Right renal pelvis (tissue), 4 donors: ENCODE measurements around the gene XPO1. TPM values are rescaled to one million over a fixed set of nuclear protein-coding genes. Genes with fewer than 3 reads are reported as not detected.
"Not testable (repeated sequence)": the region's sequence is repeated elsewhere in the genome, so short reads cannot be mapped to it uniquely, and the experiment has no call there.

Experiments
- DNase-seq, 4 donors: peaks; one replicate each; pipeline ENCODE4 v3.0.0-alpha.2; 2013; ENCODE audit warnings: low read depth in 4 of 4, low spot score in 3 of 4, missing footprints in 1 of 4
- polyA plus RNA-seq, 4 donors: library from polyadenylated mRNA; unstranded; fragments of 120-200 nt; gene quantifications; one replicate each; pipeline ENCODE4 v1.2.1, GENCODE V29; 2013; ENCODE audit not compliant: insufficient read length in 4 of 4

Gene XPO1, protein sequence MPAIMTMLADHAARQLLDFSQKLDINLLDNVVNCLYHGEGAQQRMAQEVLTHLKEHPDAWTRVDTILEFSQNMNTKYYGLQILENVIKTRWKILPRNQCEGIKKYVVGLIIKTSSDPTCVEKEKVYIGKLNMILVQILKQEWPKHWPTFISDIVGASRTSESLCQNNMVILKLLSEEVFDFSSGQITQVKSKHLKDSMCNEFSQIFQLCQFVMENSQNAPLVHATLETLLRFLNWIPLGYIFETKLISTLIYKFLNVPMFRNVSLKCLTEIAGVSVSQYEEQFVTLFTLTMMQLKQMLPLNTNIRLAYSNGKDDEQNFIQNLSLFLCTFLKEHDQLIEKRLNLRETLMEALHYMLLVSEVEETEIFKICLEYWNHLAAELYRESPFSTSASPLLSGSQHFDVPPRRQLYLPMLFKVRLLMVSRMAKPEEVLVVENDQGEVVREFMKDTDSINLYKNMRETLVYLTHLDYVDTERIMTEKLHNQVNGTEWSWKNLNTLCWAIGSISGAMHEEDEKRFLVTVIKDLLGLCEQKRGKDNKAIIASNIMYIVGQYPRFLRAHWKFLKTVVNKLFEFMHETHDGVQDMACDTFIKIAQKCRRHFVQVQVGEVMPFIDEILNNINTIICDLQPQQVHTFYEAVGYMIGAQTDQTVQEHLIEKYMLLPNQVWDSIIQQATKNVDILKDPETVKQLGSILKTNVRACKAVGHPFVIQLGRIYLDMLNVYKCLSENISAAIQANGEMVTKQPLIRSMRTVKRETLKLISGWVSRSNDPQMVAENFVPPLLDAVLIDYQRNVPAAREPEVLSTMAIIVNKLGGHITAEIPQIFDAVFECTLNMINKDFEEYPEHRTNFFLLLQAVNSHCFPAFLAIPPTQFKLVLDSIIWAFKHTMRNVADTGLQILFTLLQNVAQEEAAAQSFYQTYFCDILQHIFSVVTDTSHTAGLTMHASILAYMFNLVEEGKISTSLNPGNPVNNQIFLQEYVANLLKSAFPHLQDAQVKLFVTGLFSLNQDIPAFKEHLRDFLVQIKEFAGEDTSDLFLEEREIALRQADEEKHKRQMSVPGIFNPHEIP (N-terminal part only)
- 100 to 1,000 TPM; 213 to 267 (median 247) TPM for polyA plus RNA-seq

DNA sequence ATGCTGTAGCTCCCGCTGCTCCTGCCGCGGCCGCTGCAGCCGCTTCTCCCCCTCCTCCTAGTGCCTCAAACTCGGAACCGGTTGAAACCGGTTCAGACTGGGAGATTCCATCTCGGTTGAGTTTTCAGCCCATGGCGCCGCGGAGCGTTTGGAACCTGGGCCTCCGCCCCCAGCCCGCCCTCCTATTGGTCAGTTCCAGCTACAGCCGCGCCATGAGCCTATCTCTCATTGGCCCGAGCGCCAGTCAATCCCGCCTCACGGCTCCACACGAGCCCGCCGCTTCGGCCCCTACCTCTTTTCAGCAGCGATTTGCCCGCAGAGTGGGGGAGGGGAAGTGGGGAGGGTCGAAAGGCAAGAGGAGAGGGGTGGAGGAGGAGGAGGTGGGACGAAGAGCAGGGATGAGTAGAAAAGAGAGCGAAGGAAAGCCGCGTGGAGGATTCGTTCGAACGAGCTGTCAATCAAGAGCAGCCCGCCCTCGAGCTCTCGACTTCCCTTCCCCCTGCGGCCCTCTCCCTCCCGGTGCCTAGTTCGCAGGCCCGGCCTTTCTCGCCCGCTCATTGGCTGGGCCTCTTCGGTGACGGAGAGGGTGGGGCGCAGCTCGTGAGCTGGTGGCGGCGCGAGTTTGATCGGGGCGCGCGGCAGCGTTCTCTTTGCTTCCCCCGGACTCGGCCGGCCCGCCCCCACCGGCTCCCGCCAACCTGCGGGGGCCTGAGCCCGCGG lies at the start of gene XPO1:
TSS of gene XPO1 (minus strand) at position 157 of the 720 bp plus-strand sequence. CDS start 4,459 bp downstream, outside the sequence.
- DNase-seq: peak; percentile 99 to 100 (median 100)

DNA sequence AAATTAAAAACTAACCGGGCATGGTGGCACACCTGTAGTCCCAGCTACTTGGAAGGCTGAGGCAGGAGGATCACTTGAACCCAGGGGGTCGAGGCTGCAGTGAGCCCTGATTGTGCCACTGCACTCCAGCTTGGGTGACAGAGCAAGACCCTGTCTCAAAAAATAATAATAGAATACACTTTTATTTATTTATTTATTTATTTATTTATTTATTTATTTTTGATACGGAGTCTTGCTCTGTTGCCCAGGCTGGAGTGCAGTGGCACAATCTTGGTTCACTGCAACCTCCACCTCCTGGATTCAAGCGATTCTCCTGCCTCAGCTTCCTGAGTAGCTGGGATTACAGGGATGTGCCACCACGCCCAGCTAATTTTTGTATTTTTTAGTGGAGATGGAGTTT lies 48.8 kb upstream of the XPO1 start:
- not testable (repeated sequence) for DNase-seq

DNA sequence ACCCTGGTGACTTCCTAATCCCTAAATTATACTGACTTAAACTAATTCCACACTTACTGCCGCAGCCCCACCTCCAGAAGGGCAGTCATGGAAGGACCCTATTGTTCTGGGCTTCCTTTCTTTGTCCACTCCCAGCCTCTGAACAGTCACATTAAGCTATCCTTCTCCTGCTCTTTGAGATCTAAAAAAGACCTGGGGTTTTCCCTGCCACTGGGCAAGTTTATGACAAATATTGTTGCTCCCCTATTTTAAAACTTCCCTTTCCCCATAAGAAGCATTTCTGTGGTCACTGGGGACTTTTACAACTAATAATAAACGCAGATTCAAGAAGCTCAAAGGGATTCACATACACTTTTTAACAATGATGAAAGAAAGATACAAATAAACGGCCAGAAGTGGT lies 47.2 kb upstream of the XPO1 start:
- DNase-seq: no peak

DNA sequence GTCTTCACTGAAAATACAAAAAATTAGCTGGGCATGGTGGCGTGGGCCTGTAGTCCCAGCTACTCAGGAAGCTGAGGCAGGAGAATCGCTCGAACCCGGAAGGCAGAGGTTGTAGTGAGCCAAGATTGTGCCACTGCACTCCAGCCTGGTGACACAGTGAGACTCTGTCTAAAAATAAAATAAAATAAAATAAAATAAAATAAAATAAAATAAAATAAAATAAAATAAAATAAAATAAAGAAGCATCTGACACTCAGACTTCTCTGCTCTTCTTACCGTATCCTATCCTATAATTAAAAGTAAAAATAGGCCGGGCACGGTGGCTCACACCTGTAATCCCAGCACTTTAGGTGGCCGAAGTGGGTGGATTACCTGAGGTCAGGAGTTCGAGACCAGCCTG lies 46.2 kb upstream of the XPO1 start:
- not testable (repeated sequence) for DNase-seq

DNA sequence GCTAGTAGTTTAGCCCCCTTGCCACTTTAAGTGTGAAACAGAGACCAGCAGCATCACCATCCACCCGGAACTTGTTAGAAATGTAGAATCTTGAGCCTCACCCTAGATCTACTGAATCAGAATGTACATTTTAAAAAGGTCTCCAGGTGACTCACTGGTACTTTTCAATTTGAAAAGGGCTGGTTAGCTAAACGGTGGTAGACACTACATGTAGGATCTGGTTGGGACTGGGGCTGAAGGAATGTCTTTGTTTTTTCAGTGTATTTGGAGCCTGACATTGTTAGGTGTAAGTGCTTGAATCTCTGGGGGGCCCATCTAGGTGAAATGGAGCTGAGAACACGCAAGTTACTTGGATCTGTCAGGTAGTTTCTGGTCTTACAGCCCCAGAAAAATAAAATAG lies 44.0 kb upstream of the XPO1 start:
- DNase-seq: no peak

DNA sequence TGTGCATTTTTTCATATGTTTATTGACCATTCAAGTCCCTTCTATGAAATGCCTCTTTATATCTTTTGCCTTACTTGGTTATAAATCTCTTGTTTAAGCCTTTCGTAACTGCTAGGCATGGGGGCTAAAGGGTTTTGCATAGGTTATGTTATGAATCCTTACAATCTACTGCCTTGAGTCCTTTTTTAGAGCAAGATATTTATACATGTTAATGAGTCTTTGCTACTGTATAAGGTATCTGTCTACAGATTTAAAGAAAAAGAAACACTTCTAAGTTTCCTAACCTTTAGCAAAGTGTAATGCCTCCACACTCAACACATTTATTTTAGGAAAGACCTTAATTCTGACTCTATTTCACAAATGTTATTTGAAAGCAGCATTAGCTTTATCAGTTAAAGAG lies 43.6 kb upstream of the XPO1 start:
- DNase-seq: no peak

DNA sequence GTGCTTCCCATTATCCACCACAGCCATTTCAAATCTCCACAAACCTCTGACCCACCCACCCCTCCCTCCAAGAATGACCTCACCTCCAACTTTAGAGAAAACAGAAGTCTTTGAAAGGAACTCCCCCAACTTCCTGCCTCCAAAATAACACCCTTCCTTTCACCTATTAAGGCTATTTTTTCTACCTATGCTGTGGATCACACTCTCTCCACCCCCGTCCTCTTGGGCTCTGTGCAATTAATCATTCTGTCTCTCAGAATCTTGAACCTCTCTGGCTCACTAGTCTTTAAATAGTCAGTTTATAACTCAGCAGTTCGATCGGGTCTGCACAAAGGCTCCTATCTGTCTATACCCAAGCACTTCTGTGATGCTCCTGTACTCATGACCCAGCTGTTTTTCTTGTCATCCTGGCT lies 37.3 kb upstream of the XPO1 start:
- DNase-seq: no peak

DNA sequence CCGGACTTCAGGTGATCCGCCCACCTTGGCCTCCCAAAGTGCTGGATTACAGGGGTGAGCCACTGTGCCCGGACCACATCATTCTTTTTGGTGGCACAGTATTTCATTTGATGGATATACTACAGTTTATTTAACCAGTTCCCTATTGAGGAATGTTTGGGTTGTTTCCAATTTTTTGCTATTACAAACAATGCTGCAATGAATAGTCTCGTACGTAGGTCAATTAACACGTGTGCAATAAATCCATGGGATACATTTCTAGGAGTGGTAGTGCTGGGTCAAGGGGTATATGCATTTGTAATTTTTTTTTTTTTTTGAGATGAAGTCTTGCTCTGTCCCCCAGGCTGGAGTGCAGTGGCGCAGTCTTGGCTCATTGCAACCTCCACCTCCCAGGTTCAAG lies 28.4 kb upstream of the XPO1 start:
- no peak for DNase-seq

DNA sequence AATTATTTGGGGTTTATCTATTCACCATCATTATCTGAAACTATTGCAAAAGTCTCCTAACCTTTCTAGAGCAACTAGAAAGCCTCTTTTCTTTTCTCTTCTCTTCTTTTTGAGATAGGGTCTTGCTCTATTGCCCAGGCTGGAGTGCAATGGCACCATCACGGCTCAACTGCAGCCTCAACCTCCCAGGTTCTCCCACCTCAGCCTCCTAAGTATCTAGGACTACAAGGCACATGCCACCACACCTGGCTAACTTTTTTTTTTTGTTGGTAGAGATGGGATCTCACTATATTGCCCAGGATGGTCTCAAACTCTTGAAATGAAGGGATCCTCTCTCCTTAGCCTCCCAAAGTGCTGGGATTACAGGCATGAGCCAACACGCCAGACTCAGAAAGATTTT lies 24.5 kb upstream of the XPO1 start:
- no peak for DNase-seq

DNA sequence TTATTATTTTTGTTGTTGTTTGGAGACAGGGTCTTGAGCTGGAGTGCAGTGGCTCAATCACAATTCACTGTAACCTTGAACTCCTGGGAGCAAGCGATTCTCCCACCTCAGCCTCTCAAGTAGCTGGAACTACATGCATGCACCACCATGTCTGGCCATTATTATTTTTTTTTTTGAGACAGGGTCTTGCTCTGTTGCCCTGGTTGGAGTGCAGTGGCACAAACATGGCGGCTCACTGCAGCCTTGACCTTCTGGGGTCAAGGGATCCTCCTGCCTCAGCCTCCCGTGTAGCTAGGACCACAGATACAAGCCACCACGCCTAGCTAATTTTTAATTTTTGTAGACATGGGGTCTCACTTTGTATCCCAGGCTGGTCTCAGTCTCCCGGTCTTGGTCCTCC lies 20.0 kb upstream of the XPO1 start:
- no peak for DNase-seq

DNA sequence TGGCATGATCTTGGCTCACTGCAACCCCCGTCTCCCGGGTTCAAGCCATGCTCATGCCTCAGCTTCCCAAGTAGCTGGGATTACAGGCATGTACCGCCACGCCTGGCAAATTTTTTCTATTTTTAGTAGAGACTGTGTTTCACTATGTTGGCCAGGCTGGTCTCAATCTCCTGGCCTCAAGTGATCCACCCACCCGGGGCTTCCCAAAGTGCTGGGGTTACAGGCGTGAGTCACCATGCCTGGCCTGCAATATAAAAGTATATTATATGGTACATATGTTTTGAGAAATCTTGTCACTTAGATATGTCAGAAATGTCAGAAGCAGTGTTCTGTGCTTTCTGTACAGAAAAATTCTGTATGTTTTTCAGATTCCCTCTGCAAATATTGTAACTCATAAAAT lies 19.2 kb upstream of the XPO1 start:
- DNase-seq: no peak

DNA sequence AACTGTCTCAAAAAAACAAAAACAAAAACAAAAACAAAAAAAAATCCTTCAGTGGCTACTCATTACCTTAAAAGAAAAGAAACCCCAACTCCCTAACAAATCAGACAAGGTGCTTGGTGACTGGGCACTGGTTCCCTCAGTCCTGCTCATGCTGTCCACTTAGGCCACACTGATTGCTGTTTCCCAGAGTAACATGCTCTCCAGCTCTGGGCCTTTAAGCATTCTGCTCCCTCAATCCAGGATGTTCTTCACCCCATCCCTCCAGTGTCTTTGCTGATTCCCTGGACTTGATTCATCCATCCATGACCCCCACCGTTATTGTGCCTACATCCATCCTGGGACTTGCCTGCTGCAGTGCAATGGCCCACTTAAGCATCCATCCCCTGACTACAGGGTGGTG lies 16.4 kb upstream of the XPO1 start:
- no peak for DNase-seq

DNA sequence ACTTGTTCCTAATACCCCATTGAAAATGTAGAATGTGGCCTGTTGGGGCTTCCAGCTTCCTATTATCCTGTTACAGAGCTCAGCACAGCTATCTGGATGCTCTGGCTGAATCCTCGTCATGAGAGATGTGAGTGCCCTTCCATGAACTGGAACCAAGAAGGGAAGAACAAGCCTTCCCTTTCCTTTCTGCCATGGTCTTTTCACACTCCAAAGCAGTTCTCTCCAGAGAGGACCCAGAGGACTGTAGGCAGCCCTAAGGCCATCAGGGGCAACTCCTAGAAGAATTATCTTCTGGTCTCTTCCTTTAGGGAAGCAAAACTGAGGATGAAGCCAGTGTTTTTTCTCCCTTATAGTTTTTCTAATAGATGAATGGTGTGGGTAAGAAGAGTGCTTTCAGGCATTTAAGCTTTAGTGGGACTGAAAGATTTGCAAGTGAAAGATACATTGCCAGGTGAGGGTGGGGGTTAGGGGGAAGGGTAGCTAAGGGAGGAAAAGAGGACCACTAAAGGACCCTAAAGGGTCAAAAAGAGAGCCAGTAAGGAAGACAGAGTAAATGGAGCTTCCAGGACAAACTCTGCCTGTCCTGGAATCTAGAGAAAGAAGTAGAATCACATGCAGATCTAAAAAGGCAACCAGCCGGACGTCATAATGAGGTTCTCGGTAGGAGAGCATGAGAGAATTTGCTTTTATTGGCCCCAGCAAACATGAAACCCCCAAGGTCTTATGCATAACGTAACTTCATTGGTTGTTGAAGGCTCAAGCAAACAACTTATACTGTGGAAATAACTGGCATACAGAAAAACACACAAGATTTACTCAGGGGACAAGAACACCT lies 12.4 kb upstream of the XPO1 start:
- DNase-seq: no peak

DNA sequence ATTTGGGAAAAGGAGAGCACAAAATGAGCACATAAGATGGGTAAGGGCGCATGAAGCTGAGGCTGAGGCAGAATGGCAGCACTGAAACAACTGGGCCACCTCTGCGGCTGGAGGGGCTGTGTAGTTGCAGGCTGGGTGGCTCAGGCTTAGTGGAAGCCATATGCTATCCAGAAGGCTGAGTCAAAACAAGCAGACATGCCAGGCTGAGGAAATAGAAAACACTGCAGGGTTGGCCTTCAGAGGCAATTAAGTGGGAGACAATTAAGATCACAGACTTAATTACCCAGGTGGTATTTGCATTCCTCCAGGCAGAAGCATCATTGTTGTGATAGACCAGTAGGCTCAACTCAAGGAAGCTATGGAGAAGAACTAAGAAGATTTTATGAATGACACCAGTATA lies 11.4 kb upstream of the XPO1 start:
- no peak for DNase-seq

DNA sequence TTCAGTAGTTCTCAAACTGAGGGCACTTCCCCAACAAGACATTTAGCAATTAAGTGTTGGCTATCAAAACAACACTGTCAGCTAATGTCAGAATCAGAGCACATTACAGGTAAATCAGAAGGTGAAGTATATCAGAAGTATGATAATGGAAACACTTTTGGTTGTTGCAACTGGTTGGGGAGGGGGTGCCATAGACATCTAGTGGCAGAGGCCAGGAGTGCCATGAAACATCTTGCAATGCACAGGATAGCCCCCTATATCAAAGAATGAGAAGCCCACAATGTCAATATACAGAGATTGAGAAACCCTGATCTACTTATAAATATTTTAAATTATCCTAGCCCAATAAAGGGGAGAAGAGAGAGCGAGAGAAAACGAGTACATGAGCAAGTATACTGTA lies 4.9 kb upstream of the XPO1 start:
- no peak for DNase-seq

DNA sequence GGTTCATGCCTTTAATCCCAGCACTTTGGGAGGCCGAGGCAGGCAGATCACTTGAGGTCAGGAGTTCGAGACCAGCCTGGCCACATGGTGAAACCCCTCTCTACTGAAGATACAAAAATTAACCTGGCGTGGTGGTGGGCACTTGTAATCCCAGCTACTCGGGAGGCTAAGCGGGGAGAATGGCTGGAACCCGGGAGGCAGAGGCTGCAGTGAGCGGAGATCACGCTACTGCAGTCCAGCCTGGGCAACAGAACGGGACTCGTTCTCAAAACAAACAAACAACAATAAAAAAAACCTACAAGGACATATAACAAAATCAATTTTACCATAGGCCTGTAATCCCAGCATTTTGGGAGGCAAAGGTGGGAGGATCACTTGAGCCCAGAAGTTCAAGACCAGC lies 2.0 kb upstream of the XPO1 start:
- DNase-seq: not testable (repeated sequence)

DNA sequence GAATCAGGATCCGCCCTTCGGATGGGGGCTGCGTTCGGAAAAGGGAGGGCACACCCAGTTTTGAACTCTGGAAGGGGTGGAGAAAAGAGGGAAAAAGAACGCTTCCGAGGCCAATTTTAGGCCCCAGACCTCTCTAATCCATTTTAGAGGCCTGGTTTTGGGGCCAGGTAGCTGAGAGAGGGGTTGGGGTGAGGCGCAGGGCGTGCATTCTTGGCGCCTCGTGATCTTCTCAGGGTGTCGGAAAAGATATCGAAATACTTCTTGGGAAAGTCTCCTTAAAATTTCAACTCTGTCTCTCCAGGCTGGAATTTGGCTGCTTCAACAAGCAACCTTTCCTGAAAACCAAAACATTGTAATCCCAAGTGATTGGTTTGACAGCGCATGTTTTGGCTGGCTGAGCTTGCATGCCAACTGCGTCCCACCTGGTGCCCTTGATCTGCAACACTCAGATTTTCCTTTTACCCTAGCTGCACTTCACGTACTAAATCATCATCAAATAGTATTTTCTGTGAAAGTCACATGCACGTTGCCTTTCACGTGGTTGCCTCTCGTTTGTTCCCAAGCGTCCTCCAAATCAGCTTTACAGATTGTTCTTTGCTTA lies 864 bp upstream of the XPO1 start:
- peak in 2 of 4 donors; percentile 20 to 29 for DNase-seq

DNA sequence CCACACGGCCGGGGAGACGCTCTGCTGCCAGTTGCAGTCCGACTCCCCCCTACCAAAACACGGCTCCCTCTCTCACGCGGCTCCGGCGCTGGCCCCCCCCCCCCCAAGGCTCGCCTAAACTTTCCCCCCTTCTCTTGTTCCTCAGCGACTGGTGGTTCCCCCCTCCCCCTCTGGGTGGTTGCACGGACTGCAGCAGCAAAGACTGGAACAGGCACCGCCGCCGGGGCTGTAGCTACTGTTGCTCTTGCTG lies 281 bp downstream of the XPO1 start:
- DNase-seq: no peak

DNA sequence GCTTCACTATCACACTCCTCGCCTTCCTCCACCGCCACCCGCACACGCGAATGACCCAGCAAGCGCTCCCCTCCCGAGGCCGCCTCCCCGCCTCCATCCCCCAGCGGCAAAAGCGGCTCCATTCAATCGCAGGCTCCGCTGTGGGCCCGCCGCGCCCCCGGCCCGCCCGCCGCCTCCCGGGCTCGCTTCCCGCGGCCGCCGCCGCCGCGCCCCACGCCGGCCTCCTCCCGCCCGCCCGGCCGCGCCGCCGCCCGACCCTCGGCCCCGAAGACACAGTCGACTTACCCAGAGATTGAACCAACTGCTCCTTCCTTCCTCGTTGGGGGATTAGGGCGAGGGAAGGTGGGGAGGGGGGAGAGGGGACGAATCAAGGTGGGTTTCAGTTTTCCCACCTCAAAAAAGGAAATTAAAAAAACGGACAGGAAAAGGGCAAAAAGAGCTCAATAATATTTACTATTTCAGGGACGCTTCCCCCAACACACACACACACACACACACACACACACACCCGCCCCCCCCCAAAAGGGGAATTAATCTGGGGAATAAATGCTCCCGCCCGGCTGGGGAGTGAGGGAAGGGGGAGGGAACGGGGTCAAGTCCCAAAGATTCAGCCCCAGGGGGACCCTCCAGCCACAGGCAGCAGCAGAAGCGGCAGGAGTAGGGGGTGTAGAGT lies 743 bp downstream of the XPO1 start:
- DNase-seq: peak in 1 of 4 donors; percentile 12
